Vagina (tissue), 2 donors: Measurements from ENCODE around the gene IFI35. TPM values are rescaled to one million over a fixed set of nuclear protein-coding genes. Genes with fewer than 3 reads are reported as not detected.

ENCODE experiments used
- DNase-seq, 2 donors: peaks; one replicate each; pipeline ENCODE4 v3.0.0-alpha.2; 2017; ENCODE audit errors: extremely low spot score in 2 of 2
- H3K27ac ChIP-seq: fragments of 200-600 bp; sonication (generic); one replicate; pipeline ENCODE4 v1.5.1; 2019
- H3K27me3 ChIP-seq: fragments of 200-600 bp; sonication (generic); one replicate; pipeline ENCODE4 v1.5.1; 2019
- H3K36me3 ChIP-seq, 2 donors: fragments of 200-600 bp; sonication (generic); one replicate each; pipeline ENCODE4 v1.5.1; 2017 to 2019
- H3K4me1 ChIP-seq: fragments of 200-600 bp; sonication (generic); one replicate; pipeline ENCODE4 v1.5.1; 2019
- H3K4me3 ChIP-seq, 2 donors: fragments of 200-600 bp; sonication (generic); 1 replicate in 1 of 2; 2 replicates in 1 of 2; pipeline ENCODE4 v1.5.1; 2016 to 2019
- H3K9me3 ChIP-seq: fragments of 200-600 bp; sonication (generic); one replicate; pipeline ENCODE4 v1.5.1; 2019
- POLR2A ChIP-seq, 2 donors: fragments of 450-650 bp; IDR thresholded peaks; one replicate each; pipeline ENCODE4 v1.6.1; 2017; ENCODE audit warnings: antibody characterized with exemption in 2 of 2, mild to moderate bottlenecking in 2 of 2, moderate library complexity in 2 of 2
- POLR2AphosphoS5 ChIP-seq, 2 donors: sonication (generic); formaldehyde crosslinking; IDR thresholded peaks; one replicate each; pipeline ENCODE4 v1.9.0; 2017; ENCODE audit warnings: antibody characterized with exemption in 2 of 2, mild to moderate bottlenecking in 2 of 2, low read depth in 1 of 2; ENCODE audit not compliant: insufficient read depth in 1 of 2
- intact Hi-C: fragments of 100-400 bp; cut with DNase I; formaldehyde crosslinking; loops from one replicate; pipeline ENCODE4 v1.15.1; 2023
- total RNA-seq: library from RNA; depleted of rRNA; stranded (reverse); fragments of >200 nt; gene quantifications from one replicate; pipeline ENCODE4 v1.2.3, GENCODE V29; 2016
- TF ChIP-seq, protein P1 (sequence below), 3 experiments: fragments of 450-650 bp in 2 of 3; fragments of 200-600 bp in 1 of 3; sonication (generic) in 1 of 3; IDR thresholded peaks; one replicate each; pipeline ENCODE4 v1.5.1; 2017 to 2019; ENCODE audit warnings: antibody characterized with exemption in 3 of 3, mild to moderate bottlenecking in 2 of 3, moderate library complexity in 2 of 3

Gene IFI35
- total RNA-seq, 1 donor from 2014 or later: 15.2 TPM

DNA sequence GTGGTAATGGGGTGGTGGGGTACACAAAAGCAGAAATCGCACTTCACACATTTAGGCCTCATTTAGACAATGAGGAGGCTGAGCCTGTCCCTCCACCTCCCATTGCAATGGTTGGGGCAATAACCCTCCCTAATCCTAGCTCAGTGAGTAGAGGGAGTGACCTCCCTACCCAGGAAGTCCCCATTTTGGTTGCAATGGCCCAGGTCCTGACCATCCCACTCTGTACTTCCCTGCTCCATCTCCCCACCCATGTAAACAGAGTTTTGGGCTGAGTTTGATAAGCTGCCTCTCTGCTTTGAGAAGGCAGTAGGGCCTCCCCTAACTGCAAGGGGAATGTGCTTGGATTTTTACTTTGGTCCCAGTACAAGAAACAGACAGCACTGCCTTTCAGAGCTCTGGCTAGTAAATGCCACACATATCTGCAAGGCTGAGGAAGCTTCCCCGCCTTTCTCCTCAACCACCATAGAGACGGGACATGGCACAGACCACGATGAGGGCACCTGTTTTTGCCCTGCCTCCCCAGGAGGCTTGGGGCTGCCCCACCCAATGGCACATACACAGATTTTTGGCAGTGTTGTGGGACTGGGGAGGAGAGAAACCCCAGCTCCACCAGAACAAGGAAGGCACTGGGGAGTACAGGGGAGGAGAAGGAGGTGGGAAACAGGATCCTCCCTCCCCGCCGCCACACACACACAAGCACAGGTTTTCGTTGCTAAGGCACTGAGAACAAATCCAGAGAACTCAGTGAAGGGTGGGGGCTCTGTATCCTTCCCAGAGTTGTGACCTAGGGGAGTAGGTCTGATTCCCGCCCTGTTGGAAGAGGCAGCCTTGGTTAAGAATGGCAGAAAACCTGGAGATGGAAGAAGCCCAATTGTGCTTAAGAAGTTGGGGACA, 8.3 kb downstream of the IFI35 start:
- peaks cover 76% of the 10 kb centered on the region for H3K4me1 ChIP-seq
- no peaks in the 10 kb centered on the region for H3K27me3 ChIP-seq
- no peaks in the 10 kb centered on the region for H3K9me3 ChIP-seq
- intact Hi-C loops: no loop called here
- TF ChIP-seq, protein P1, sequence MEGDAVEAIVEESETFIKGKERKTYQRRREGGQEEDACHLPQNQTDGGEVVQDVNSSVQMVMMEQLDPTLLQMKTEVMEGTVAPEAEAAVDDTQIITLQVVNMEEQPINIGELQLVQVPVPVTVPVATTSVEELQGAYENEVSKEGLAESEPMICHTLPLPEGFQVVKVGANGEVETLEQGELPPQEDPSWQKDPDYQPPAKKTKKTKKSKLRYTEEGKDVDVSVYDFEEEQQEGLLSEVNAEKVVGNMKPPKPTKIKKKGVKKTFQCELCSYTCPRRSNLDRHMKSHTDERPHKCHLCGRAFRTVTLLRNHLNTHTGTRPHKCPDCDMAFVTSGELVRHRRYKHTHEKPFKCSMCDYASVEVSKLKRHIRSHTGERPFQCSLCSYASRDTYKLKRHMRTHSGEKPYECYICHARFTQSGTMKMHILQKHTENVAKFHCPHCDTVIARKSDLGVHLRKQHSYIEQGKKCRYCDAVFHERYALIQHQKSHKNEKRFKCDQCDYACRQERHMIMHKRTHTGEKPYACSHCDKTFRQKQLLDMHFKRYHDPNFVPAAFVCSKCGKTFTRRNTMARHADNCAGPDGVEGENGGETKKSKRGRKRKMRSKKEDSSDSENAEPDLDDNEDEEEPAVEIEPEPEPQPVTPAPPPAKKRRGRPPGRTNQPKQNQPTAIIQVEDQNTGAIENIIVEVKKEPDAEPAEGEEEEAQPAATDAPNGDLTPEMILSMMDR (IDR thresholded peaks at IDR 0.05): no peak
- TF ChIP-seq POLR2A (IDR thresholded peaks at IDR 0.05) (no peak), POLR2AphosphoS5 (IDR thresholded peaks at IDR 0.05; ENCODE audit: insufficient read depth in 1 of 2, low read depth in 1 of 2) (no peak)
- peak overlapping the region; percentile 8 for H3K27ac ChIP-seq
- H3K36me3 ChIP-seq: peaks cover 0 to 37% of the 10 kb centered on the region in 2 donors
- no peak for DNase-seq
- H3K4me3 ChIP-seq: no peak overlapping the region

DNA sequence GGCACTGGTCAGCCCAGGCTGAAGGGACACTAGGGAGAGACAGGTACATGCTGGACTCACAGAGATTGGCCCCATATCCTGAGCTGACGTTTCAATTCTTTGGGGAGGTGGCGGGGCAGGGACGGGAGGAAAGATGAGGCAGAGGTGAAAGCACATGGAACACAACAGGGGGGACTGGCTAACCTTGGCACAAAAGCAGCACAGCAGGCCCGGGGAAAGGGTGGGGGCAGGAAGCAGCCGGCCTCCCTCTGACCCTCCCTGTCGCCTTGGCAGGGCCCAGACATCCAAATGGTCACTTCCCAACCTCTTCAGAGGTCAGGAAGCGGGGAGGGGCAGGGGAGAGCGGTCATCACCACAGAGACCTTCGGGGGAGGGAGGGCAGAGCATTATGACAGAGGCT, 9.0 kb downstream of the IFI35 start:
- peaks cover 0 to 37% of the 10 kb centered on the region in 2 donors for H3K36me3 ChIP-seq
- no peak overlapping the region for H3K4me3 ChIP-seq
- no peak for TF ChIP-seq POLR2A (IDR thresholded peaks at IDR 0.05)
- TF ChIP-seq, protein P1 (IDR thresholded peaks at IDR 0.05): no peak
- peak in 1 of 2 donors; percentile 49 for TF ChIP-seq POLR2AphosphoS5 (IDR thresholded peaks at IDR 0.05; ENCODE audit: insufficient read depth in 1 of 2, low read depth in 1 of 2)
- H3K27me3 ChIP-seq: no peaks in the 10 kb centered on the region
- H3K9me3 ChIP-seq: no peaks in the 10 kb centered on the region
- peak overlapping the region; percentile 8 for H3K27ac ChIP-seq
- H3K4me1 ChIP-seq: peaks cover 76% of the 10 kb centered on the region
- intact Hi-C loops: no loop called here
- DNase-seq: no peak

DNA sequence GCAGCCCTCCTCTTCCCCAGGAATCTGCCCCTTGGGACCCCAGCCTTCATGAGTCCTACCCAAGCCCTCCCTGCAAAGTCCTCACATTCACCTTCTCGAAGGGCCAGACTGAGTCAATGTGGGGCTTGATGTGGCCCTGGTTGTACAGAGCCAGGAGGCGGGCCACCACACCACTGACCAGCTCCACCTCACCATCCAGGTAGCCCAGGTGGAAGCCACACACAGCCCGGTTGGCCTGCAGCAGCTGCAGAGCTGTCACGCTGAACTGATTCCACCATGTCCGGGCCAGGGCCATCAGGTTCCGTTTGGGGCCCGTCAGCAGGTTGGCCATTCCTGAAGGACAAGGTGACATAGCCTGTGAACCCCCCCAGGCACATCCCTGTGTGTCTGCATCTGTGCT, 9.6 kb downstream of the IFI35 start:
- TF ChIP-seq POLR2AphosphoS5 (IDR thresholded peaks at IDR 0.05; ENCODE audit: insufficient read depth in 1 of 2, low read depth in 1 of 2) (no peak), POLR2A (IDR thresholded peaks at IDR 0.05) (no peak)
- TF ChIP-seq, protein P1 (IDR thresholded peaks at IDR 0.05): no peak
- H3K9me3 ChIP-seq: no peaks in the 10 kb centered on the region
- intact Hi-C loops: no loop called here
- H3K27ac ChIP-seq: peak overlapping the region; percentile 8
- H3K27me3 ChIP-seq: no peaks in the 10 kb centered on the region
- no peak overlapping the region for H3K4me3 ChIP-seq
- H3K4me1 ChIP-seq: peaks cover 79% of the 10 kb centered on the region
- peaks cover 0 to 37% of the 10 kb centered on the region in 2 donors for H3K36me3 ChIP-seq
- DNase-seq: no peak

DNA sequence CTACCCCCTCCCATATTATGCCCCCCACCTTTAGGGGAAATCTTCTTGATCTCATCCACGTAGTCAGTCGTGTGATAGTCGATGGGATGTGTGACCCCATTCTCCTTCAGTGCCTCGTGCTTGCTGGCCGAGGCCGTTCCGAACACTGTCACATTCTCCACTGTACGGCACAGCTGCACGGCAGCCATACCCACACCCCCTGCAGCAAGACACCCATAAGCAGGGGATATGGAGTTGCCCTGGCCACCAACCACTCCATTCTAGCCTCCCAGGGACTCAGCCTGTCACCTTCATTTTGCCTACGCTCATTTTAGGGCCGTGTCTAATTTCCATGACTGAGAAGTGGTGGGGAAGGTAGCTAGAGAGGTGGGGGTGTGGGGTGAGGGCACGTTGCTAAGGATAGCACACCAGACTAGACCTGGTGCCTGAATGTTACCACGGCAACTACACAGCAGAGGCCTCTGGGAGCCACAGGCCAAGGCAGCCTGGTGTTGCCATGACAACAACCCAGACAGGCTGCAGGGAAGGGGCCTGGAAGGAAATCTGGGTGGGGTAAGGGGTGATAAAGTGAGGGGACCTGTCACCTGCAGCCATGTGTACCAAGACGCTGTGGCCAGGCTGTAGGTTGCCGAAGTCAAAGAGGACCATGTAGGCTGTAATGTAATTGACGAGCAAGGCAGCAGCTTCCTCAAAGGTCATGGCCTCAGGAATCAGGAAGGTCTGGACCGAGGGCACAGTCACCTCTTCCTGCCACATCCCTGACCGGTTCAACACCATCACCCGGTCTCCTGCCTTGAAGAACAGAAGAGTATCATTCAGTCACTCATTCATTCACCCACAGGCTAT, 11.6 kb downstream of the IFI35 start:
- intact Hi-C loops: no loop called here
- Histone ChIP-seq H3K9me3 (no peaks in the 10 kb centered on the region), H3K36me3 (peaks cover 0 to 34% of the 10 kb centered on the region in 2 donors), H3K4me1 (peaks cover 71% of the 10 kb centered on the region), H3K4me3 (no peak overlapping the region), H3K27ac (peak overlapping the region; percentile 99), H3K27me3 (no peaks in the 10 kb centered on the region)
- no peak for DNase-seq
- TF ChIP-seq, protein P1 (IDR thresholded peaks at IDR 0.05): no peak
- TF ChIP-seq POLR2AphosphoS5 (IDR thresholded peaks at IDR 0.05; ENCODE audit: insufficient read depth in 1 of 2, low read depth in 1 of 2) (no peak), POLR2A (IDR thresholded peaks at IDR 0.05) (no peak)
